ENCODE data around the gene ARHGAP1. TPM values are rescaled to one million over a fixed set of nuclear protein-coding genes. Genes with fewer than 3 reads are reported as not detected.

ARHGAP1 gene
- total RNA-seq, 1 experiment from 2014 or later: 8.6 TPM

GRCh38 chr11:46643986-46644385 lies 56.4 kb downstream of the ARHGAP1 start:
- no peak for DNase-seq (ENCODE audit: extremely low read depth, low read depth)

- DNase-seq (ENCODE audit: extremely low read depth, low read depth): no peak
Observed at GRCh38 chr11:46643531-46643930, 56.9 kb downstream of the ARHGAP1 start.

GRCh38 chr11:46642627-46643335 lies 57.6 kb downstream of the ARHGAP1 start:
- no peak for DNase-seq (ENCODE audit: extremely low read depth, low read depth)

- no peak for DNase-seq (ENCODE audit: extremely low read depth, low read depth)
Observed at GRCh38 chr11:46641639-46642038, 58.8 kb downstream of the ARHGAP1 start.

GRCh38 chr11:46640036-46640788 lies 60.2 kb downstream of the ARHGAP1 start:
- DNase-seq (ENCODE audit: extremely low read depth, low read depth): no peak

- no peak for DNase-seq (ENCODE audit: extremely low read depth, low read depth)
Observed at GRCh38 chr11:46639197-46639839, 61.1 kb downstream of the ARHGAP1 start.

GRCh38 chr11:46637546-46637945 lies 62.9 kb downstream of the ARHGAP1 start:
- DNase-seq (ENCODE audit: extremely low read depth, low read depth): no peak

GRCh38 chr11:46635557-46636139 lies 64.8 kb downstream of the ARHGAP1 start:
- DNase-seq (ENCODE audit: extremely low read depth, low read depth): no peak

GRCh38 chr11:46633291-46634217 lies 66.9 kb downstream of the ARHGAP1 start:
- DNase-seq (ENCODE audit: extremely low read depth, low read depth): no peak

- DNase-seq (ENCODE audit: extremely low read depth, low read depth): no peak
Observed at GRCh38 chr11:46632502-46632901, 67.9 kb downstream of the ARHGAP1 start.

- no peak for DNase-seq (ENCODE audit: extremely low read depth, low read depth)
Observed at GRCh38 chr11:46631676-46632075, 68.7 kb downstream of the ARHGAP1 start.

- no peak for DNase-seq (ENCODE audit: extremely low read depth, low read depth)
Observed at GRCh38 chr11:46630237-46630636, 70.2 kb downstream of the ARHGAP1 start.

GRCh38 chr11:46628961-46629360 lies 71.5 kb downstream of the ARHGAP1 start:
- DNase-seq (ENCODE audit: extremely low read depth, low read depth): no peak

Other genes starting within 250 kb of the ARHGAP1 start
- 8.9 and 9.6 TPM in 2 replicates for gene AMBRA1, start 106.6 kb downstream of the ARHGAP1 start, total RNA-seq (2014; rRNA removed; shearing (Covaris generic))
- 1.9 and 2.2 TPM in 2 replicates for gene HARBI1, start 83.4 kb downstream of the ARHGAP1 start, total RNA-seq (2014; rRNA removed; shearing (Covaris generic))
- gene ATG13, start 83.1 kb downstream of the ARHGAP1 start, total RNA-seq (2014; rRNA removed; shearing (Covaris generic)): 44.4 and 44.7 TPM in 2 replicates
- 5.9 TPM in 2 replicates for gene ZNF408, start 412 bp upstream of the ARHGAP1 start, total RNA-seq (2014; rRNA removed; shearing (Covaris generic))
- not detected in 2 replicates for gene F2, start 18.6 kb upstream of the ARHGAP1 start, total RNA-seq (2014; rRNA removed; shearing (Covaris generic))
- 92.0 and 93.7 TPM in 2 replicates for gene CKAP5, start 145.7 kb upstream of the ARHGAP1 start, total RNA-seq (2014; rRNA removed; shearing (Covaris generic))
- 0.54 and 0.81 TPM in 2 replicates for gene LRP4, start 217.9 kb upstream of the ARHGAP1 start, total RNA-seq (2014; rRNA removed; shearing (Covaris generic))
- gene CSTPP1, start 236.1 kb upstream of the ARHGAP1 start, total RNA-seq (2014; rRNA removed; shearing (Covaris generic)): 14.5 and 16.4 TPM in 2 replicates